C4-2B (cell line): ENCODE measurements around the gene MACROH2A2.

Source experiments
- ZFX ChIP-seq: fragments of 450-650 bp; IDR thresholded peaks from 2 replicates; pipeline ENCODE4 v1.6.1; 2017
- TF ChIP-seq, protein P1 (sequence below): fragments of 450-650 bp; conservative IDR thresholded peaks from 2 replicates; pipeline ENCODE4 v1.5.1; 2017; ENCODE audit warnings: mild to moderate bottlenecking

DNA sequence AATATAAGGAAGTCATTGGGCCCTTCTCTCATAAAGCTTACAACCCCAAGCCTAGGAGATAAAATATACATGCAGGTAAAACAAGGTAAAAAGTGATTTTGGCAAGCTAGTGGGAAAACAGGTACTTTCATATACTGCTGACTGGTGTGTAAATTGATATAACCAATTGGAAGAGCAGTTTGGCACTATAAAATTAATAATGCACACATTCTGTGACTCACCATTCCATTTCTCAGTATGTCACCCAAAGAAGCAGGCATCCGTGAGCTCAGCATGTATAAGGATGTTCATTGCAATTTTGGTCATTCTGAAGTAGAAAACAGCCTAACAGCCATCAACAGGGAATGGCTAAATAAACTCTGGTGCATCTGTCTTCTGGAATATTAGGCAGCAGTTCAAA lies 2.9 kb downstream of the MACROH2A2 start:
- TF ChIP-seq, protein P1, sequence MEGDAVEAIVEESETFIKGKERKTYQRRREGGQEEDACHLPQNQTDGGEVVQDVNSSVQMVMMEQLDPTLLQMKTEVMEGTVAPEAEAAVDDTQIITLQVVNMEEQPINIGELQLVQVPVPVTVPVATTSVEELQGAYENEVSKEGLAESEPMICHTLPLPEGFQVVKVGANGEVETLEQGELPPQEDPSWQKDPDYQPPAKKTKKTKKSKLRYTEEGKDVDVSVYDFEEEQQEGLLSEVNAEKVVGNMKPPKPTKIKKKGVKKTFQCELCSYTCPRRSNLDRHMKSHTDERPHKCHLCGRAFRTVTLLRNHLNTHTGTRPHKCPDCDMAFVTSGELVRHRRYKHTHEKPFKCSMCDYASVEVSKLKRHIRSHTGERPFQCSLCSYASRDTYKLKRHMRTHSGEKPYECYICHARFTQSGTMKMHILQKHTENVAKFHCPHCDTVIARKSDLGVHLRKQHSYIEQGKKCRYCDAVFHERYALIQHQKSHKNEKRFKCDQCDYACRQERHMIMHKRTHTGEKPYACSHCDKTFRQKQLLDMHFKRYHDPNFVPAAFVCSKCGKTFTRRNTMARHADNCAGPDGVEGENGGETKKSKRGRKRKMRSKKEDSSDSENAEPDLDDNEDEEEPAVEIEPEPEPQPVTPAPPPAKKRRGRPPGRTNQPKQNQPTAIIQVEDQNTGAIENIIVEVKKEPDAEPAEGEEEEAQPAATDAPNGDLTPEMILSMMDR, result no peak
- no peak for TF ChIP-seq ZFX
